Activated T-cell treated with anti-CD3 and anti-CD28 coated beads, Interleukin-2, amount 50 U/mL, for 4 hours (primary cell): Measurements from ENCODE around the gene ZEB2. TPM values are rescaled to one million over a fixed set of nuclear protein-coding genes. Genes with fewer than 3 reads are reported as not detected.
A peak's percentile ranks its signal among the peaks of the same experiment; 100 is the strongest.
"Not testable (repeated sequence)": the region's sequence is repeated elsewhere in the genome, so short reads cannot be mapped to it uniquely, and the experiment has no call there.

Experiments used
- ATAC-seq, 2 donors: fragments of 200-7000 bp; cut with Tn5 transposase; one replicate each; pipeline ENCODE4 v1.10.0; 2021
- DNase-seq: peaks from one replicate; pipeline ENCODE4 v3.0.0-alpha.2; 2020
- H3K27me3 Mint-ChIP-seq: one replicate; pipeline ENCODE4 v1.8.0; 2021; ENCODE audit warnings: low read depth, mixed read lengths
- H3K36me3 Mint-ChIP-seq: one replicate; pipeline ENCODE4 v1.8.0; 2022; ENCODE audit warnings: mixed read lengths; ENCODE audit not compliant: insufficient read depth
- H3K4me1 Mint-ChIP-seq: one replicate; pipeline ENCODE4 v1.8.0; 2021; ENCODE audit warnings: low read depth, mixed read lengths
- H3K4me3 Mint-ChIP-seq: one replicate; pipeline ENCODE4 v1.8.0; 2021; ENCODE audit warnings: mild to moderate bottlenecking, moderate library complexity, mixed read lengths
- H3K9me3 Mint-ChIP-seq: one replicate; pipeline ENCODE4 v1.8.0; 2021; ENCODE audit warnings: mixed read lengths
- total RNA-seq, 3 donors: library from RNA; stranded (reverse); gene quantifications; one replicate each; pipeline ENCODE4 v1.2.1, GENCODE V29; 2021

ZEB2 gene
- total RNA-seq, 3 donors from 2014 or later: 14.4 to 35.9 (median 25.1) TPM

DNA sequence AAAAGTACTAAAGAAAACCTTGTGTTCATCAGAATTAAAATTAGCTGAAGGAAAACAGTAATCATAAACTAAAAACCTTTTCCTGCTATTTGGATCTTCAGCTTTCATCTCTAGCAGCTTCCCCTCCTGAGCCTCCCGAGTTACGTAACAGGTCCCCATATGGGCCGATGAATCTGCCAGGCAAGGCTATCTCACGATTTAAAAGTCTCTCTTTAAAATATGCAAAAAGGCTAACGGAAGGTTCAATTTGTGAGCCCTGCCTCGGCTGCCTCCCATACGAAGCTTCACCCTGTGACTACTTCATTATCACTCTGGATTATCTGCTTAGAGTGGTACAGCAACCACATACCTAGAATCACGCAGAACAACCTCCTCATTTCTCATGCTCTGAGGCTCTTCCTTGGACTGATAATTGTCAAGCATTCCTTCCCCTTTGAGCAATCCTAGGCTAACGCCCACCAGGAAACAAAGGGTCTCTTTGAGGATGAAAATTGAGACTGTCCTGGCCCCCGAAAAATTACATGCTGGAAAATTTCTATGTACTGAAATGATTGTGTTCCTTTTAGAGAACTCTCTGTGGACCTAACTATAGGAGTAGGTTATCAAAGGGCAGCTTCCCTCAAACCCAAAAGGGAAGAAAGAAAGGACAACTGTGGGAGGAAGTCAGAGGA lies 147.4 kb downstream of the ZEB2 start:
- ATAC-seq (no peak), DNase-seq (no peak)
- H3K9me3 Mint-ChIP-seq: no peaks in the 10 kb centered on the region
- peaks cover 7% of the 10 kb centered on the region for H3K27me3 Mint-ChIP-seq
- peaks cover 19% of the 10 kb centered on the region for H3K4me1 Mint-ChIP-seq
- no peaks in the 10 kb centered on the region for H3K36me3 Mint-ChIP-seq
- H3K4me3 Mint-ChIP-seq: no peak overlapping the region

DNA sequence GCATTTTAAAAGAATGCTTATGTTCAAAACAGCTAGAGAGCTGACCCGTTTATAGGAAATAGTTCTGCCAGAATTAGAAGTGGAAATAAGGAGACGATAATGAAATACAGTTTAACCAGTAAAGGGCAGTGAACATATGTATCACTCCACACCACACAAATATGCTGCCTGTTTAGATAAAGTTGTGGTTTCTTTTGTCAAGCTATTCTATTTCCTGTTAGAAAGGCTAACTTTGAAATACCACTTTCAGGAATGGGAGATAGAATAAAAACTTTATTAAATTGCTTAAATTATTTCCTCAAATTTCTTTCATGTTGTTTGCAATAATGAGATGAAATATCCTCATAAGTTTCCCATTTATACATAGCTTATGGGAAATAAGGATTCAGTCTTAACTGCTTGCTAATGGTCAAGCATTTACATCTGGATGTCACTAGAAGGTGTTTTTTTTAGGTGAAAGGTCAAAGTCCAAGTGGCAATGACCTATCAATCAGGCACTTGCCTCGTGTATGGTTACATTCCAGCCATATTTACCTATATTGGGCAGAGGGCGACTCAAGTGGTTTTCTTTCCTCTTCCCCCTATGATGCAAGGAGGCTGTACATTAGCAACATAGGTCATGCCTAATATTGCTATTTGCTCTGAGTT lies 148.9 kb downstream of the ZEB2 start:
- Mint-ChIP-seq H3K27me3 (peaks cover 6% of the 10 kb centered on the region), H3K9me3 (no peaks in the 10 kb centered on the region)
- no peak for ATAC-seq

DNA sequence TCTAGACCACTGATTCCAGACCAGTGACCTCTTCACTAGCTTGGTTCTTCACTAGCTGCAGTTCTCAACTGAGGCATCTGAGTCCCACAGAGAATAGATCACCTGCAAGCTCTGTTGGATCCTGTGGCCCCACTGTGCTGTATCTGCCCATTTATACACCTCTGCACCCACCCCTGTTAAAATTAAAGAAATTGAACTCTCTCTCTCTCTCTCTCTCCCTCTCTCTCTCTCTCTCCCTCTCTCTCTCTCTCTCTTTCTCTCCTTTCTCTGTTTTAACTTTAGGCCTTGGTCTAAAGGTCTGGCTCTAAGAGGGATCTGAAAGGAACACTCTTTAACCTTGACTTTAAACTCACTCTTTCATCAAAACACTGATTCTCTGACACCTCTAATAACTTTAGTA lies 150.5 kb downstream of the ZEB2 start:
- no peak for ATAC-seq
- no peak for DNase-seq
- no peak overlapping the region for H3K4me3 Mint-ChIP-seq
- H3K27me3 Mint-ChIP-seq: no peaks in the 10 kb centered on the region
- peaks cover 11% of the 10 kb centered on the region for H3K4me1 Mint-ChIP-seq
- no peaks in the 10 kb centered on the region for H3K36me3 Mint-ChIP-seq
- no peaks in the 10 kb centered on the region for H3K9me3 Mint-ChIP-seq

More for the DNA sequence above, 148.9 kb downstream of the ZEB2 start:
- H3K36me3 Mint-ChIP-seq: no peaks in the 10 kb centered on the region
- H3K4me3 Mint-ChIP-seq: no peak overlapping the region
- DNase-seq: no peak
- peaks cover 15% of the 10 kb centered on the region for H3K4me1 Mint-ChIP-seq

DNA sequence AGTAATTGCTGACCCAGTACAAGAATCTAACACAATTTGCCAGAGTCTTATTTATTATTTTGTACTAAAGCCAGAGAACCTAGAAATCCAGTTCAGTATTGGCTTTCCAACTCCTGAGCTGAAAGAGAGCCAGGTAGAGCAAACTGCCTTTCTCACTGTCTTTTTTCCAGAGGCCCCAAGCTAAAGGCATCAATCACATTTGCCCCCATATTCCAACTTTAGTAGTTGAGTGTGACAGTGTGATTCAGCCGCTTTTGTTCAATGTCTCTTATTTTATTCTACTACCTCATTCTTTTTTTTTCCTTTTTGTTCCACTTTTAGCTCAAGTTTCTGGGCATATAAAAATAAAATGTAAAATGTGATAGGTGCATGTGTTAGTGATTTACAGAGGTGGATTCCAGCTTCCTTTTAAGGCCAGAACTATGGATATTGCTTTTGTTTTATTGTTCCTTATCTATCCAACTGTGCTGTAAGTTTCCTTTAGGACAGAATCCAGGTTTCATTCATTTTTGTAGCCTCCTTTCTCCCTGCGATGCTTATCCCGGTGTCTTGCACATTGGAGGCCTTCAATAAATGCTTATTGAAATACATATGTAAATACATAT lies 153.0 kb downstream of the ZEB2 start:
- H3K36me3 Mint-ChIP-seq: no peaks in the 10 kb centered on the region
- no peaks in the 10 kb centered on the region for H3K9me3 Mint-ChIP-seq
- no peak for ATAC-seq
- H3K27me3 Mint-ChIP-seq: no peaks in the 10 kb centered on the region
- no peak overlapping the region for H3K4me3 Mint-ChIP-seq
- DNase-seq: no peak
- peaks cover 4% of the 10 kb centered on the region for H3K4me1 Mint-ChIP-seq

DNA sequence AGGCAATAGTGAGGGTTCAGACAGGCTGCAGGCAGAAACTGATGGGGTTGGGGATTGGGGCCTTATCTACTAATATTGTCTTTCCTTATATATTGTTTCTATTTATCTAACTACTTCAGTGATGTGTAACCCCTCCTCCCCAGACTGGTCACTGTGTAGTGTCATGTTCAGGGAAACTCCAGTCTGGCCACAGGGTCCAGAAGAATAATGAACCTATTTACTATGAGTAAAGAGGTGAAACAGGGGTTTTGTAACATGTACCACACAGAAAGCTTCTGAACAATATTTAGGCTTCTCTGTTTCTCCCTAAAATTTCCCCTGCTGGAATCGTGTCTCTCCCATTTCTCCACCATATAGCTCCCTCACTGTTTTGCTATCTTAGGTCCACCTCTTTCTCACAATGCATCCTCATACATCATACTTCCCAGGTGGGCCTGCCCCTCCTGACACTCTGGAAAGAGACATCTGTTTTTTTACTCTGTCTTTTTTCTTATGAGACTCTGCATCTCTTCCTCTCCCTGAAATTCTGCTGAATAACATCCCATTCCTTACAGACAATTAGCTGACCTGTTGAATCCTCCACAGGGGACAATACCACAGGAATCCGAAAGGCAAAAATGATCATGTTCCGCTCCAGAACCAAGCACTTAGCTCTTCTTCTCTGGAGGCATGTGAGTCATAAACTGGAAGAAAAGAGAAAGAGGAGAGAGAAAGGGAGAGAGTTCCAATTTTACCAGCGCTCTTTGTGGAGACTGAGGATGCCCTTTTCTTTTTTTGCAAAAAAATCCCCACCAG lies 154.8 kb downstream of the ZEB2 start:
- H3K36me3 Mint-ChIP-seq: no peaks in the 10 kb centered on the region
- H3K4me3 Mint-ChIP-seq: no peak overlapping the region
- no peaks in the 10 kb centered on the region for H3K9me3 Mint-ChIP-seq
- no peaks in the 10 kb centered on the region for H3K4me1 Mint-ChIP-seq
- no peak for DNase-seq
- no peaks in the 10 kb centered on the region for H3K27me3 Mint-ChIP-seq
- ATAC-seq: no peak

DNA sequence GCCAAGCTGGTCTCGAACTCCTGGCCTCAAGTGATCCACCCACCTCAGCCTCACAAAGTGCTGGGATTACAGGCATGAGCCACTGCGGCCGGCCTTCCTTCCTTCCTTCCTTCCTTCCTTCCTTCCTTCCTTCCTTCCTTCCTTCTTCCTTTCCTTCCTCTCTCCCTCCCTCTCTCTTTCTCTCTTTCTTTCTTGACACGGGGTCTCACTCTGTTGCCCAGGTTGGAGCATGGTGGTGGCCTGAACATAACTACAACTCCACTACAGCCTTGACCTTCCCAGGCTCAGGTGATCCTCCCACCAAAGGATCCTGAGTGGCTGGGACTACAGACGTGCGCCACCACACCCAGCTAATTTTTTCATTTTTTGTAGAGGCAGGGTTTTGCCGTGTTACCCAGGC lies 155.7 kb downstream of the ZEB2 start:
- not testable (repeated sequence) for H3K27me3 Mint-ChIP-seq, H3K36me3 Mint-ChIP-seq, ATAC-seq, H3K9me3 Mint-ChIP-seq, DNase-seq, H3K4me1 Mint-ChIP-seq, H3K4me3 Mint-ChIP-seq

DNA sequence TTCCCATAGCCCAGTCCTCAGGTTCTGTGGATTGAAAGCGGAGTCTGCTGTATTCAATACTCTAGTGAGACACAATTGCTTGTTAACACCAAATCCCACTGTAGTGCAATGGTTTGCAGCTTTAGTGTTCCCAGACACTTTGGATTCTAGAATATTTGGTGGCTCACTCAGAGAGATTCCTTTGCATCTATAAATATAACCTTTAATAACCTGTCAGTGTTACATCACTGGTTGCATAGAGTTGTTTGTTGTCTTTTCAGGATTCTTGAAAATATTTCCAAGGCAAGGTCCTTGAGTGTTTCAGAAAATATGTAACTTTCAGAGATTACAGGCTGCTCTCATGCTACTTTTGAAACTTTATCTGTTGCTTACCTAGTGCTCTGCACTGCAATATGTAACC lies 157.5 kb downstream of the ZEB2 start:
- Mint-ChIP-seq H3K4me3 (no peak overlapping the region), H3K4me1 (peaks cover 17% of the 10 kb centered on the region), H3K9me3 (no peaks in the 10 kb centered on the region), H3K36me3 (no peaks in the 10 kb centered on the region), H3K27me3 (no peaks in the 10 kb centered on the region)
- ATAC-seq (no peak), DNase-seq (no peak)

DNA sequence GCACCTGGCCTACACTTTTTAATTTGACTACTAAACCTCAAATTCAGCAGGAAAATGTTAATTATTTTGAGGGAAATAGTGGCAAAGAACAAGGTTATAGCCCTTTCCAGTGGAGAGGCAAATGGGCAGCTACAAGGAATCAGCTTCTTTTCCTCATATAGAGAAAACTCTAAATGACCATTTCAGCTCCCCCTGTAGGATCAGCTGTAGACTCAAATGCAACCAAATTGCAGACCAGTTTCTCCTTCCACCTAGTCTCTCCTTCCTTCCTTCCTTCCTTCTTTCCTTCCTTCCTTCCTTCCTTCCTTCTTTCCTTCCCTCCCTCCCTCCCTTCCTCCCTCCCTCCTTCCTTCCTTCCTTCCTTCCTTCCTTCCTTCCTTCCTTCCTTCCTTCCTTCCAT lies 158.2 kb downstream of the ZEB2 start:
- H3K4me3 Mint-ChIP-seq: no peak overlapping the region
- DNase-seq (no peak), ATAC-seq (no peak)
- H3K36me3 Mint-ChIP-seq: no peaks in the 10 kb centered on the region
- H3K4me1 Mint-ChIP-seq: peaks cover 17% of the 10 kb centered on the region
- H3K9me3 Mint-ChIP-seq: no peaks in the 10 kb centered on the region
- H3K27me3 Mint-ChIP-seq: no peaks in the 10 kb centered on the region

DNA sequence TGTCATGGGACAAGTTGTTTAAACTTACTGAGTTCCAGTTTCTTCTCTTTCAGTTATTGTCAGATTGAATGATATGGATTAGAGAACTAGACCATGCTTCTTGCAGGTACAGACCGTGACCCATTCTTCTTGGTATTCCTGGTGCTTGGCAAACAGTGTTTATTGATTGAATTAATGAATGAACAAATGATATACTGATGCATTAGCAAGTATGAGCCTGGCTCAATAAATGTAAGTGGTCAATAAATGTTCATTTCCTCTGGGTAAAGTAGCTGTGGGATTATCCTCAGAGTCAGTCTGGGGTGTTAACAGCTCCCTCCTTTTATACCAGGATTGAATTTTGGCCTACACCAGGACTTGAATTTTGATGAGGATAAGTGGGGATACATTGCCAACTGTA lies 160.2 kb downstream of the ZEB2 start:
- no peaks in the 10 kb centered on the region for H3K9me3 Mint-ChIP-seq
- peaks cover 17% of the 10 kb centered on the region for H3K4me1 Mint-ChIP-seq
- no peaks in the 10 kb centered on the region for H3K36me3 Mint-ChIP-seq
- H3K4me3 Mint-ChIP-seq: no peak overlapping the region
- ATAC-seq (no peak), DNase-seq (no peak)
- H3K27me3 Mint-ChIP-seq: no peaks in the 10 kb centered on the region

DNA sequence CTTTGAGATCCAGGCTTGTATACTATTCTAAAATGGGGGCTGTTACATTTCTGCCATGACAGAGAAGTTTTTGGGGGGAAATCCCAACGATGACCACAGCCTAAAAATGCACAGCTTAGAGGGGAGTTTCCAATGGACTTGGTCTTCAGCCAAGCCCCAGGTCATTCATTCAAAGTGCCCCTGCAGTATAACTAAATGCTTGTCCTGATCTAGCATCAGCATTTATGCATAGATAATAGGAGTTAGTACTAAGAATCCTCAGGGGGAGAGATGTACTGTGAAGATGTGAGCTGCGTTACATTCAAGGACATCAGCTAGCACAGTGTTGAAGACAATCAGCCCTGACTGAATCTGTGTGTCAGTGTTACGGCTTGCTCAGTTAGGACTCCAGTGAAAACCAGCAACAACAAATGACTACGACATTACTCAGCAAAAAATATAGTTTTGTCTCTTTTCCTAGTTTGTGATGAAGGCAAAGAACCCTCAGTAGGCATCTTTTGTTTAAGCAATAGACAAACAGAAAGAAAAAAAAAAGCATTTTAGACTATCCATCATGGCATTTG lies 160.9 kb downstream of the ZEB2 start:
- peaks cover 17% of the 10 kb centered on the region for H3K4me1 Mint-ChIP-seq
- ATAC-seq (peak; percentile 49 to 51), DNase-seq (no peak)
- no peak overlapping the region for H3K4me3 Mint-ChIP-seq
- no peaks in the 10 kb centered on the region for H3K36me3 Mint-ChIP-seq
- H3K27me3 Mint-ChIP-seq: no peaks in the 10 kb centered on the region
- H3K9me3 Mint-ChIP-seq: no peaks in the 10 kb centered on the region

DNA sequence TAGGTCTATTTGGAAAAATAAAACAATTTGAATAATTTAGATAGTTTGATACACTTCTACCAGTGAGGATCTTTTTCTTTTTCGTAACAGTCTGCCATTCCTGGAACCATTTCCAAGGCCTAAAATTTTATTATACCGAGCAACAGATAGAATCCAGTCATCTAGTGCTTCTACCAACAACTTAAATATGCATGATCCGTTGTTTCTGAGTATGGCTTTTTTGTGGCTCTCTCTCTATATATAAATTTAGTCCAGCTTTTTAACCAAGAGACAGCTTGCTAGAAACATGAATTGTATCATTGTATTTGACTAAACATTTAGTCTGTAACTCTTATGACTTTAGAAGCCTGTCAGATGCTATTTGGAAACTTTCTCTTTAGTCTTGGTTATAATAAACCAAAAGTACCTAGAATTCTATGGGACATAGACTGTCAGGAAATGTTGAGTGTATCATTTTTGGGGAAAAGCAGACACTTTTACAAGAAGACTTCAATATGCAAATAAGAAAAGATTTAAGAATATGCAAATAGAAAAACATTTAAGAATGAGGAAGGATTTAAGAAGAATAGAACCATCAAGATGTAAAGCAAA lies 161.4 kb downstream of the ZEB2 start:
- Mint-ChIP-seq H3K9me3 (no peaks in the 10 kb centered on the region), H3K4me3 (no peak overlapping the region), H3K36me3 (no peaks in the 10 kb centered on the region), H3K4me1 (peaks cover 17% of the 10 kb centered on the region), H3K27me3 (no peaks in the 10 kb centered on the region)
- DNase-seq (no peak), ATAC-seq (peak in 1 of 2 donors; percentile 30)

DNA sequence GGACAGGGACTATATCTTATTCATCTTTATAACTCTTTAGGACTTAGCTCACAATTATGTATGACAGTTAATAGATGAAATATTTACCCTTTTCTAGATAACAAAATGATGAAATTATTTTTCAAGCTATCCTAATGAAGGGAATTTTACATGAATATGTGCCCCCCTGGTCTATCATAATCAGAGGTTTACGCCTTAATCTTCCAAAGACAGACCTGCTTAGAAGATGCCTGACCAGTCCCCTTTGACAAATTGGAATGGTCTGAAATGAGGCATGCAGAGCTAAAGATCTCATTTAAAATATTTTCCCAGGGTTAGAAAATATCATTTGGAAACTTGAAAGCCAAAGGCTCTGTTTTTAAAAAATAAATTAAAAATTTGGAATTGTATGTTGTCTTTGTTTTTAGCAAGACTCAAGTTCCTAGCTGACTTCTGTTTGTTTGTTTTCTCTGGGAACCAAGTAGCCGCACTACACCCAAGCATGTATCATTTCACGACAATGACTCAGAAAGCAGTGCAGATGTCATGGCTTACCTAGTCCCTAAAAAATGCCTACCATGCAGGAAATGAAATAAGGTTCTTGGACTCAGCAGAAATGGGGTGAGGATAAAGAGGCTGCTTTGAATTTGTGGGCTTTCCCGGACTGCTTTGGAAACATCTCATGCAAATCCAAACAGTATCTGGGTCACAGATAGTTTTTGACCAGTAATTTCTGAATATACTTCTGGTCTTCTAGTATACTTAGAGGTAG lies 162.1 kb downstream of the ZEB2 start:
- ATAC-seq: peak; percentile 71 to 75
- no peaks in the 10 kb centered on the region for H3K27me3 Mint-ChIP-seq
- H3K4me1 Mint-ChIP-seq: peaks cover 17% of the 10 kb centered on the region
- no peaks in the 10 kb centered on the region for H3K36me3 Mint-ChIP-seq
- no peak overlapping the region for H3K4me3 Mint-ChIP-seq
- H3K9me3 Mint-ChIP-seq: no peaks in the 10 kb centered on the region
- DNase-seq: no peak

DNA sequence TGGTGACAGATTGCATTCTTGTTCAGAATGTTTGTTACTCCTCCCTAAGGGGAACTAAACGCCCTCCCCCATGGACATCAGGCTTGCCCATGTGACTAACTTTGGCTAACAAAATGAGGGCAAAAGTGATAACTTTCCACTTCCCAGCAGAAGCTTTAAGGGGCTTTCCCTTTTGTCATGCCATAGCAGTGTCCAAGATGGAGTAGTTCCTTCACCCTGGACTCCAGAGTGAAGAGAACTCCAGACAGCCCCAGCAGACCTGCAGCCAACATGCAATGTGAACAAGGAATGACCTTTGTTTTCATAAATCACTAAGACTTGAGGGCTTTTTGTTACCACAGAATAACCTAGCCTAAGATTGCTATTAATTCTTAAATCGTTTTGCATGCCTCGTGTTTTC lies 163.5 kb downstream of the ZEB2 start:
- Mint-ChIP-seq H3K4me3 (no peak overlapping the region), H3K27me3 (no peaks in the 10 kb centered on the region), H3K4me1 (peaks cover 17% of the 10 kb centered on the region), H3K9me3 (no peaks in the 10 kb centered on the region), H3K36me3 (no peaks in the 10 kb centered on the region)
- ATAC-seq (no peak), DNase-seq (no peak)
